Cardiac septum (tissue), 1 donor: Measurements from ENCODE around the gene CREG2. TPM values are rescaled to one million over a fixed set of nuclear protein-coding genes. Genes with fewer than 3 reads are reported as not detected.

Source experiments
- DNase-seq: peaks from one replicate; pipeline ENCODE4 v3.0.0-alpha.2; 2020; ENCODE audit warnings: low spot score
- intact Hi-C: fragments of 100-400 bp; cut with DNase I; formaldehyde crosslinking; loops from one replicate; pipeline ENCODE4 v1.14.0; 2022
- total RNA-seq: library from RNA; stranded (reverse); fragmentation: NEBNext Ultra II Directional; extraction: Animal tissue kit (Norgen Biotek cat#: 25700); gene quantifications from one replicate; pipeline ENCODE4 v1.2.1, GENCODE V29; 2021
- donor health status: DM: no; HTN: no; CAD: no.

The CREG2 gene
- total RNA-seq, 1 donor from 2014 or later: 0.81 TPM

DNA sequence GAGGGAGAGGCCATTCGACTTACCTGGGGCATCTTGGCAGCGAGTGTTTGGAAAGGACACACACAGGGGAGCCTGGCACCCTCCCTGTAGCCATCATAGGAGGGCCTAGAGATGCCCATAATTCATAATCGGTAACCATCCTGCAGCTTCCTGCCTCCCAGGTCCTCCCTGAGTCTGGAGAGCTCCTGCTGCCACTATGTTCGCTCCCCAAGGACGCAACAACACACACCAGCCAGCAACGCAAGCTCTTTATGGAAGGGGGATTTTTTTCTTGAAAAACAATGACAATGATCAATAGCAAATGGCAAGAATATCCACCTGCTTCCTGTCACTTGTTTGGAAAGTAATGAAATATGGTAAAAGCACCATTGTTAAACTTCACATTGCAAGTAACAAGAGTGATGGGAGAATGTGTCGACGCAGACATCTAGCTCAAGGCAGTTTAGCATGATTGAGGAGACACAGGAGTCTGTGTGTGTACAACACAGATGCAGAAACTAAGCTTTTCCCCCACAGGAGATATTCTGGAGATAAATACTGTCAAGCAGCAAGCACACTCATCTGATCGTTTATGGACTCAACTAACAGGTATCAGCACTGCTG lies 24.9 kb upstream of the CREG2 start:
- intact Hi-C loops: loop anchor here (10.0 kb wide), 1 partner anchor 67 kb away; no protein-coding TSS in a partner anchor
- DNase-seq: no peak

DNA sequence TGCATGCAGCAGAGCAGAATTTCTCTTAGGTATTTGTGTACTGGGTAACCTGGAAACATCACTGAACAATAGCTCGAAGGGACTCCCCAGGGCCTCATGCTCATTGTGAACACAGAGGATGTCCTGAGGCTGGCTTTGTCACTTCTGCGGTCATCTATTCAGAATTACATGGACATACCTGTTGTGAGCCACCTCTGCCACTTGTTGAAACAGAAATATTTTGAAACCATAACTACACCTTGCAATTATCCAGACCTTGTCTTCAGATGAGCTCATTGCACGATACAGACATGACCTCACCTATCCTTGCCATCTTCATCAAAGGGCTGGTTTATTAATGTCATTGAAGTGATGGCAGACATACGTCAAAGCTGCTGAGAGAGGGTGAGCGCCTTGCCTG lies 23.4 kb upstream of the CREG2 start:
- no peak for DNase-seq
- intact Hi-C loops: loop anchor here (10.0 kb wide), 1 partner anchor 66 kb away; no protein-coding TSS in a partner anchor

- intact Hi-C loops: loop anchor here (10.0 kb wide), 1 partner anchor 65 kb away; no protein-coding TSS in a partner anchor
- no peak for DNase-seq
Measured at GRCh38 chr2:101410114-101410513, 22.8 kb upstream of the CREG2 start.

DNA sequence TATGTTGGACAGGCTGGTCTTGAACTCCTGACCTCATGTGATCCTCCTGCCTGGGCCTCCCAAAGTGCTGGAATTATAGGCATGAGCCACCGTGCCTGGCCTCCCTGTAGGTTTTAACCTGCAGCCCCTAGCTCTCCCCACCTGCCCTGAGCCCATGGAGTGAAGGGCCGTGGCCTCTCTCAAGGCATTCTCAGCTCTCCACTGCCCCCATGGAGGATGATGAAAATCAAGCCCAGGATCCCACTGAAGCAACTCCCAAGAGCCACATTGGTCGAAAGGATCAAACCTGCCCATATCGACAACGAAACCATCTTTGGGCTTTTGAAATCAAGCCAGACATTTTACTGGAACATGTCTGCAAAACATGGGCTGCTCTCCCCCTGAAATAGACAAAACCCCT lies 22.4 kb upstream of the CREG2 start:
- intact Hi-C loops: loop anchor here (10.0 kb wide), 1 partner anchor 65 kb away; no protein-coding TSS in a partner anchor
- DNase-seq: no peak

DNA sequence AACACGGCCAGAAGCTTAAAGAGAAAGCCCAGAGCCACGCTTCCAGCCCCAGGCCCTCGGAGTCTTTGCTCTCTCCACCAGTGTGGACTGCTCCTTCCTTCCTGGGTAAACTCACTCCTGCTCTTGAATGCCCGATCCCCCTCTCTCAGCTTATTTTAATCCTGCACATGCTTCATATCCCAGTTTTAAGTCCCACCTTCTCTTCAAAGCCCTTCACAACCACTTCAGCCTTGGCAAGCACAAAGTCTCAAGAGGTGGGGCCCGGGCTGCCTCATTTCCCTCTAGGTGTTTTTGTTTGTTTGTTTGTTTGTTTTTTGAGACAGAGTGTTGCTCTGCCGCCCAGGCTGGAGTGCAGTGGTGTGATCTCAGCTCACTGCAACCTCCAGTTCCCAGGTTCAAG lies 21.6 kb upstream of the CREG2 start:
- intact Hi-C loops: no loop called here
- DNase-seq: no peak

DNA sequence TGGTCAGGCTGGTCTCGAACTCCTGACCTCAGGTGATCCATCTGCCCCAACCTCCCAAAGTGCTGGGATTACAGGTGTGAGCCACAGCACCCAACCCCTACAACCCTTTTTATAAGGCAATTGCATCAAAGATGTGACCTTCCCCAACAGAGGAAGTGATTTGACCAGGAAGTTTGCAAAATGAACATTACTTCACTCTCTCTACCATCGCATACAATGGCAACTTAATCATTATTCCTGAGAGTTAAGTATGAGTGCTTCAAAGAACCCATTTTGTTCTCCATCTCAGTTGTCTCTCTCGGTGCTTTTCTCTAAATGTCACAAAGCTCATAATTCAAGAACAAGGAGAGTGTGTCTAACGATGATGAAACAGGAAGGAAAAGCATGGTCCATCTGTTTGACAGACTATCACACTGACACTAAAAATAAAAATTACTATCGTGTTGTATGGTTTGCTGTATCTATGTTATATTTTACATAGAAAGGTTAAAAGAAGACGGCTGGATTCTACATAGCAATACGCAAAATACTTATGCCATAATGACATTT lies 18.1 kb upstream of the CREG2 start:
- intact Hi-C loops: no loop called here
- DNase-seq: no peak

GRCh38 chr2:101403745-101404144 lies 16.4 kb upstream of the CREG2 start:
- intact Hi-C loops: no loop called here

GRCh38 chr2:101402630-101403029 lies 15.3 kb upstream of the CREG2 start:
- intact Hi-C loops: no loop called here
- no peak for DNase-seq

More at GRCh38 chr2:101403745-101404144, 16.4 kb upstream of the CREG2 start:
- DNase-seq: no peak

GRCh38 chr2:101401906-101402305 lies 14.6 kb upstream of the CREG2 start:
- no peak for DNase-seq
- intact Hi-C loops: no loop called here

DNA sequence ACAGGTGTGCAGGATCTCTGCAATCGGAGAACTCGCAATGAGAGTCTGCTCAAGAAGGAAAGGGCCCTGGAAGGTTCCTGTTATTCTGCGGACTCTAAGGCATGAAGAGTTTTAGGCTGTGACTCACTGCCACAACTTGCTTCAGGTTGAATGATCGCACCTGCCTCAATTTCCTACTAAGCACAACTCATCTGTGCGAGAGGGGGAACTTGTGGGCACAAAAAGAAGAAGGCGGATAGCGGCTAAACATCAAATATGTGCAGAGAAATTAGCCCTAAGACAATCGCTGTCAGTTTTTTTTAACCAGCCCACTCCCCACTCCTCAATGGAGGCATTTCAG lies 14.0 kb upstream of the CREG2 start:
- intact Hi-C loops: no loop called here
- DNase-seq: no peak

GRCh38 chr2:101400506-101401325 lies 13.4 kb upstream of the CREG2 start:
- intact Hi-C loops: no loop called here
- no peak for DNase-seq

GRCh38 chr2:101400048-101400447 lies 12.7 kb upstream of the CREG2 start:
- no peak for DNase-seq
- intact Hi-C loops: no loop called here

DNA sequence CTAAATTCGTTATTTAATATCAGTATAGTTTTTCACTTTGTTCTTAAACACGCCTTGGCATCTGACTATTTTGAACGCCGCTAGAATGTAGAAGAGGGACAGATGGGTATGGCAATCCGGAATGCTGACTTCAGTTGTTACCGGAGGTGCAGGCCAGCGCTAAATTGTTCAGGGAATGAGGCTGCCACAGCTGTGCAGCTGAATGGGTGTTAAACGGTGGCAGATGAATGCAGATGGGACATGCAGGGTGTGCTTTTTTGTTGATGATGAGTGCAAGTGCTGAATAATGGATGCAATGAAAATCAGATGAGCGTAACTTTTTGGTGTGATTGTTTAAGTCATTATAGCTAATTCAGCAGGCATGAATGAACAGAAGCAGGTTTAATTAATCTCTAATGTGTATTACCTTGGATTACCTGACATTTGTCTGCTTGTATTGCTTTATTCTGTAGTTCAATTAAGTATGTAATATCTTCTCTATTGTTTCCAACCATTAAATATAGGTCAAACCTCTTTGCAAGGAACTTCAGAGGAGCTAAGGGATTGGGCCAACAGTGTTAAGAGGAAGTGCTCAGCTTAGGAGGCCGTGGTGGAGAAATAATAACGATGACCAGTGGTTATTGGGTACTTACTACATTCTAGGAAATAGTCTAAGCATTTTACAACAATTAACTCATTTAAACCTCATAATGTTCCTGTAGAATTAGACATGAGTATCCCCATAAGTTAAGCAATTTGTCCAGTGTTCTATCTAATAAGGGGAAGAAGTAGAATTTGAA lies 11.9 kb upstream of the CREG2 start:
- intact Hi-C loops: no loop called here
- DNase-seq: no peak

DNA sequence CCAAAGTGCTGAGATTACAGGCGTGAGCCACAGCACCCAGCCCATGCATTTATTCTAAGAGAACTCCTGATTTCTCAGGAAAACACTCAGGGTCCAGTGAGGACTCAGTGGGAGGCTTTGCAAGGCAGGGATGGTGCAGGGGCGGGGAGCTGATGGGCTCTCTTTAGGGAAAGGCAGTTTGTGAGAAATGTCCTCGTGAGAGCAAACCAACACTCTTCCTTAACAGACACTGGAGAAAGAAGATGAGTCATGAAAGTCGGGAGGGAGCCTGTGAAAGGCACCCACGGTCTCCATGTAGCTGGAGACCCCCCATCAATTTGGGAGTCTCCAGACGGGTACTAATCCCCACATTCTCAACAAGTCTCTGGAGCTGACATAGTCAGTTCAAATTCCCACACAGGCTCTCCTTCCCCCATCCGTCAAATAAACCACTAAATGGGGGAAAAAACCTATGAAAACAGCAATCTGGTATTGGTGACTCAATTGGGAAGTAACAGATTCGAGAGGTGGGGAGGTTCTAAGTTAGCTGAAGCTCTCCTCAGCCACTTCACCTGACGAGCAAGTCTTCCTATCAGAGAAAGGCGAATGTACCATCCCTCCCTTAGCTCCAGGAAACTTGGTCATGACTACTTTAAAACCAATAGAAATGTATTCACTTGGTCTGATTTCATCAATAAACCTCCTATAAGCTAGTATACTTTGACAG lies 11.0 kb upstream of the CREG2 start:
- intact Hi-C loops: no loop called here
- no peak for DNase-seq

DNA sequence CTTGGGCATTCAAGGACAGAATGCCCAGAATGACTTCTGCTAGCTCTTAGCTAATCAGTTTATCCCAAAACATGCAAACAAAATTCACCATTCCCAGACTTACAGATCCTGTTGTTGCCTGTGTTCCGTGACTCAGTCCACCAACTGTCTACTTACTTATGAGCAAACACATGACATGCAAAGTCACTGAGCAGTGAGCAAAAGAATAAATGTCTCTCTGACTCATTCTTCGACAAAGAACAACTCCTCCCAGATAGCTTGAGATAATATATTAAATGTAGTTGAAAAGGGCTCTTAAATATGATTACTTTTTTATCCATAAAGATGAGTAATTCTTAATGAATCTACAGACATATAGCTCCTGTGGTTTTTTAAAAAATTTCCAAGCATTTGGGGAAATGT lies 9.0 kb upstream of the CREG2 start:
- DNase-seq: no peak
- intact Hi-C loops: no loop called here

DNA sequence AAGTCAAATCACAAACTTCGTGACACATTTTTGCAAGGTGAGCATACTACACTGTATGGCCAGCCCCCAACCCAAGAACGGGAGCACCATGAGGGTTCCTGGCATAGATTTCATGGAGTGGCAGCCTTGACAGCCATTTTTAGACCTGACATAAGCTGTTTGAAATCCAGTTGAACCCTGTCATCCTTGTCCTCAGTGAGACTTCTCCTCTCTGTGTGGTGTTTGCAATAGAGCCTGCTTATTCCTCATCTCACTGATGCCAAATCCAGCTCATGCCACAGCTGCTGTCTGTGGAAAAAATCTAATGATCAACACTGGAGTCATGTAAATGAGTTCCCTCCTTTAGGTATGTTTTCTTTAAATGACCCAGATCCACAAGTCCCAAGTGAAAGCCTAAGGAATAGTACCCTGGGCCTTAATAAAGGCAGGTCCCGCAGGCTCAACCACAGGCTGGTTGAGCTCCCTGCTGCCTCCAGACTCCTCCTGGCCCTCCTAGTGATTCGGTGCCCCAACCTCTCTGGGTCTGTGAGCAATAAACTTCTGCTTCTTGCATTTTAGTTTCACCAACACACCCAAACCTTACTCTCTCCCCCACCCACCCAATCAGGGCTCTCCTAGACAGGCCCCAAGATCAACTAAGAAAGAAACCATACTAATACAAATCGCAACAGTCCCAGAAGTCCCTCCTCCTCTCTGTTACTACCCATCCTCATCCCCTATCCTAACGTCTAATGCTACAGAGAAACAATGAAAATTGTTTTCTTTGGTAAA lies 8.4 kb upstream of the CREG2 start:
- intact Hi-C loops: no loop called here
- DNase-seq: no peak

- intact Hi-C loops: no loop called here
Measured at GRCh38 chr2:101388232-101388631, 929 bp upstream of the CREG2 start.

GRCh38 chr2:101386599-101387150 lies 628 bp downstream of the CREG2 start:
- intact Hi-C loops: no loop called here
- DNase-seq: no peak

More at GRCh38 chr2:101388232-101388631, 929 bp upstream of the CREG2 start:
- DNase-seq: no peak
